ENCODE measurements around the gene NT5DC1.

The NT5DC1 gene

GRCh38 chr6:116133453-116133852 is 32.8 kb downstream of the NT5DC1 start:
- in situ Hi-C loops (cut with MboI; ENCODE audit: low sequenced_read_pairs), result no loop called here

GRCh38 chr6:116136373-116136772 is 35.7 kb downstream of the NT5DC1 start:
- in situ Hi-C loops (cut with MboI; ENCODE audit: low sequenced_read_pairs), result no loop called here

DNA sequence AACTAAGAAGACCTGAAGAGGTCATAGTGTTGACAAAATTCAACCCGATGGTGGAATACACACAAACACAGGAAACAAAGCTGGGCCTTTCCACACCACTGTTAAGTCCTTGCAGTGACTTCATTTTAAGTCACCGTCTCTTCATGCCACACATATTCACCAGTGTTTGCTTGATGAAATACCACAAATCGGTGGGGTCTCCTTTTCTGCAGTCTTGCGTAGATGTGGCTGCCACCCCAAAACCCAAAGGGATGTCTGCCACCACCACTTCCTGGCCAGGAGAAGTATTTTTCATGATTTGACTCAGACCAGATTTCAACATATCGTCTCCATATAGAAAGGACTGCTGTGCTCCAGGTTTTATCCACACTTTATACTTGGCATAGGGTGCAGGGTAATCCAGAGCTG is 36.3 kb downstream of the NT5DC1 start:
- in situ Hi-C loops (cut with MboI; ENCODE audit: low sequenced_read_pairs), result no loop called here

GRCh38 chr6:116139917-116140316 is 39.3 kb downstream of the NT5DC1 start:
- in situ Hi-C loops (cut with MboI; ENCODE audit: low sequenced_read_pairs), result no loop called here

DNA sequence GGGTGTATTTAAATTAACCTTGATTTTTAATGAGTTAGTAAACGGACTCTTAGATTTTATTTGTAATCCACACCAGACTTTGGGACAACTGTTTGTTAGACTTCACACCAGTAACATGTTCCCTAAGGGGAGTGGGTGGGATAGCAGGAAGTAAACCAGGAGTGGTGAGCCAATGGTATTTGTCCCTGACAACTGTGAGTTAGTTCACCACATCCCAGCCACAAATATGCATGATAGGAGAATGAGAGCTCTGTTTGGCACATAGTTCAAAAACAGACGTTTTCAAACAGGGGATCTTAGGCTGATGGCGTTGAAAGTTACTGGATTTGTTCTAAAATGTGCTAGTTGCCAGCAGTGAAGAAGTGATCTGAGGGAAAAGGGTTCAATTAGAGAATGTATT is 44.0 kb downstream of the NT5DC1 start:
- in situ Hi-C loops (cut with MboI; ENCODE audit: low sequenced_read_pairs), result no loop called here

DNA sequence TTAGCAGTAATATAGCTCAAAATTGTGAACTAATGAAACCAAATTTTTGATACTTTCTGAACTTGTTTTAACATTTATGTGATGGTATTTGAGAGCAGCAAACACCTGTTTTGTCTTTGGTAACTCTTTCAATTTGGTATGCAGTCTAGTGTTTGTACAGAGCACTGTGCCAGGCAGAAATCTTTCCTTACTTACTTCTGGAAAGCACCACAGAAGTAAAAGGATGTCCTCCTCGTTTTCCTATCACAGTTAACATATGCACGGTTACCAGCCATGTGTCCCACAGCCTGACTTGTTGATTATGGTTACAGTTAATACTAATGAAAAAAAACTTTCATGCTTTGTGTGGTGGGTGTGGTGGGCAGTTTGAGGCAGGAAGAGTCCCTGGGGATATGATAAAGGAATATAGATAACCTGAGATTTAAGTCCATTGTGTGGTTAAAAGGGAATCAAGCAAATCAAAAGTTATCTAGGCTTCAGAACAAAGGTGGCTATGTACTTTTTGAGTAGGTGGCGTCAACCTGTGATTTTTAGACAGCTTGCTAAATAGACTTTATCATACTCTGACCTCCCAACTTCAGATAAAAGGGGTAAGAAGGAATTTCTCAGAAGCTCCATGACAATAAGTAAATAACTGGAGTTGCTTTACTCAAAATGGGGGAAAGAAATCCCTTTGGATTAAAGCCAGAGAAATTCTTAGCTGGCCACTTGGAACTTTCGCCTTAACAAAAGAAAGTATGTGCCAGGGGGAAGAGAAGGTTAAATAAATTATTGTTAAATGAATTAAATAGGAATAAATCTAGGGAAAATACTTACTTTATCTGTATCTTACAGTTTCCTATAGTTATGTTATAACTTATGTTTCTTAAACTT is 45.4 kb downstream of the NT5DC1 start:
- in situ Hi-C loops (cut with MboI; ENCODE audit: low sequenced_read_pairs), result no loop called here

DNA sequence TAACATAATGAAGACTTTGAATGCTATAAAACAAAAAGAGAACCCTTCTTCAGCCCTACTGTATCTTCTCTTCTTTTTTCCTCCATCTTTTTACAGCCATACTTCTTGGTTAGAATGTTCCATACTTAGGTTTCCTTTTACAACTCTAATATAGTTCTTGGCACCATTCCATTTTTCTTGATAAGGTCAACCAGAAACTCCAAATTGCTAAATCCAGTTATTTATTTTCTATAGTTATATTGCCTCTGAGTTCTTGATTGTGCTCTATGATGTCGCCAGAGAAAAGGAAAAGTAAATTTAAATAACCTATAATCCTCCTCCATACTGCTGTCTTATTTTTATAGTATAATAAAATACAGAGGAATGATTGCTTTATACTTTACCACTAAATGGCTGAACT is 52.0 kb downstream of the NT5DC1 start:
- in situ Hi-C loops (cut with MboI; ENCODE audit: low sequenced_read_pairs), result no loop called here

GRCh38 chr6:116154887-116155286 is 54.2 kb downstream of the NT5DC1 start:
- in situ Hi-C loops (cut with MboI; ENCODE audit: low sequenced_read_pairs), result no loop called here

DNA sequence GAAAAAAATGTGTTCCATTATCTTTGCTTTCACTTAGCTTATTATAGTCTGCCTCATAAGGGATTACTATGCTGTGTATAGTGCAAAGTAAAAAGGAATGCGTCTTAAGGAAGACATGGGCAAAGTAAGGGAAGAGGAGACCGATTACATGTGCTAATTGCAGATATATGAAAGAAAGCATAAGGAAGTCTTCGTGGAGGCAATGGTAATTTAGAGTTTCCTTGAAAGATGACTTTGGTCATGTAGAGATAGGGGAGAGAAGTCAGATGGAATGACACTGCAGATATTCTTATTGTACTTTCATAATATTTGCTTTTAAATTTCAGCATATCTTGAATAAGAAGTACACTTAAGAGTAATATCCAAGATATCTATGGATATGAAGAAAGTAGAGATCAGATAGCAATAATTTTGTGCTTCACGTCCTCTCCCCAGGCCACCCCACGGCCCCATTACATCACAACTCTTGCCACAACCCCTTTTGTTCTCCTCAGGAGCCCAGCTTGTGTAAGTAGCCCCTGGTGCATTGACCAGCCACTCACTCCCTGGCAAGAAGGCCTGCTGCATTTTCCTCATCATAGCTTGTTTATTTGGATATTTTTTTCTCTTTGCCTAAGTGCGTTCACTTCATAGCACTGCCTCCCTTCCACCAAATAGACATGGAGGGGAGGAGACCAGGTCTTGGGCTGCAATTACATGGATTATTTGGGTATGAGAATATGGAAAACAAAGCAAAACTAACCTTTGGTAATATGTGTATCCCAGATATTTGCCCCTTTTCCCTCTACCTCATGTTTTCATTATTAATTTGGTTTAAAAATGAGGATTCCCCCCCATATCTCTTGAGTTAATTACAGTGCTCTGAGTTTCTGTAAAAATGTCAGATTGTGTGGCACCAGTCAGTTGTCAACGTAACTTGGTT is 56.0 kb downstream of the NT5DC1 start:
- in situ Hi-C loops (cut with MboI; ENCODE audit: low sequenced_read_pairs), result no loop called here

DNA sequence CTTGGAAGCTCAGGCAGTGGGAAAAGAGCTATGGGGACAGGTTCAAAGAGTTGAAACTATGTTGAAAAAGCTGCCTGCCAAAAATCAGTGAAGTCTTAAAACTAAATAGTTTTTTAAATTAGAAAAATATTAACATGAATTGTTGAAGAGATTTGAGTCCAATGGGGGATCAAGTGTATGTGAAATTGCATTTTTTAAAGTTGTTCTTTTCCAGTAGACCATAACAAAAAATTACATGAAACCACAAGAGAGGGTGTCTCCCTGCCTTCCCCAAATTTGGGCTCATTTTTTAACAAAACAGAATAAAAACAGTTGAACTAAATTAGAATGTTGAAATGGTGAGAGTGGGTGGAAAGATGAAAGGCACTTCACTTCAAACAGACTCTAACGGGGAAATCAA is 56.7 kb downstream of the NT5DC1 start:
- in situ Hi-C loops (cut with MboI; ENCODE audit: low sequenced_read_pairs), result no loop called here

- in situ Hi-C loops (cut with MboI; ENCODE audit: low sequenced_read_pairs), result no loop called here
Observed at GRCh38 chr6:116158641-116159040, 58.0 kb downstream of the NT5DC1 start.

- in situ Hi-C loops (cut with MboI; ENCODE audit: low sequenced_read_pairs), result no loop called here
Observed at GRCh38 chr6:116159782-116160524, 59.3 kb downstream of the NT5DC1 start.

GRCh38 chr6:116165596-116165995 is 64.9 kb downstream of the NT5DC1 start:
- in situ Hi-C loops (cut with MboI; ENCODE audit: low sequenced_read_pairs), result no loop called here

DNA sequence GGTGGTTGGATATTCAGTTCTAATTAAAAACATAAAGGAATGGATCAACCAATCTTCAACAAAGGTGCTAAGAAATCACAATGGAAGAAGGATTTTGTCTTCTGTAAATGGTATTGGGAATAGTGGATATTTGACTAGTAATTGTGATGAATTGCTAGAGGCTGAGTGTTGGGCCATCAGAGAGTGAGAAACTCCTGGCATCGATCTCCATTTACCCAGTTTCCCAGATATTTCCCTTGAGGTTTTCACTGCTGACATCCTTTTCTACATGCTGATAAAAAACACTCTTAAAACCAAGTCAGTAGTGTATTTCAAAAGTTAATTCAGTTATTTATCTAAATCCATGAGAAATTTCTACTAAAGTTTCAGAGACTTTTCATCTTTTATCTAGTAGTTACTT is 65.7 kb downstream of the NT5DC1 start:
- in situ Hi-C loops (cut with MboI; ENCODE audit: low sequenced_read_pairs), result no loop called here

DNA sequence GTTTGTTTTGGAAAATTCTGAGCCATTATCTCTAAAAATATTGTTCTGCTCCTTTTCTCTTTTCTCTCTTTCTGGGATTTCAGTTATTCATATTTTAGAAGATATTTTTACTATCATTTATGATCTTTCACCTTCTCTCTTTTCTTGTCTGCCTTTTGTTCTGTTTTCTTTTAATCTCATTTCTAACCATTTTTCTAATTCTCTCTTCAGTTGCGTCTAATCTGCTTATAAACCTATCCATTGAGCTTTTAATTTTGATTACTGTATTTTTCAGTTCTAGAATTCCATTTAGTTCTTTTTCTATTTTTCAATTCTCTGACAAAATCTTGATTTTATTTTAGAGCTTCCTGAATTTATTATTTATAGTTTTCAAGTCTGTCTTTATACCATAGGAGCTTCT is 67.5 kb downstream of the NT5DC1 start:
- in situ Hi-C loops (cut with MboI; ENCODE audit: low sequenced_read_pairs), result no loop called here

DNA sequence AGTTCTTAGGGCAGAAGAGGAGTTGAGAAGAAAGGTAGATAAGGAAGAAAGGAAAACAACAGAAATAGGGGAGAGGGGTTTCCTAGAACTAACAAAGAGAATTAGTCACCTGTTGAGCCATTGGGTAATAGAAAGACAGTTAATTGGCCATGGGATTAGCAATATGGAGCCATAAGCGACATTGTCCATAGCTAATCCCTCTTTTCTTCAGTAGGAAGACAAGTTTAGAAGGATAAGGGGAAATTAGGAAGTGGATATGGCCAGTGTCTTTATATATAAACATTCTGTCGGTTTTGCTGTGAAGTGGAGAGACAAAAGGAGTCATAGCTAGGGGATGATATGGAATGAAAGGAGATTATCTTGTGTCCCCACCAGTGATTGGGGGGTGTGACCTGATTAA is 69.2 kb downstream of the NT5DC1 start:
- in situ Hi-C loops (cut with MboI; ENCODE audit: low sequenced_read_pairs), result no loop called here

DNA sequence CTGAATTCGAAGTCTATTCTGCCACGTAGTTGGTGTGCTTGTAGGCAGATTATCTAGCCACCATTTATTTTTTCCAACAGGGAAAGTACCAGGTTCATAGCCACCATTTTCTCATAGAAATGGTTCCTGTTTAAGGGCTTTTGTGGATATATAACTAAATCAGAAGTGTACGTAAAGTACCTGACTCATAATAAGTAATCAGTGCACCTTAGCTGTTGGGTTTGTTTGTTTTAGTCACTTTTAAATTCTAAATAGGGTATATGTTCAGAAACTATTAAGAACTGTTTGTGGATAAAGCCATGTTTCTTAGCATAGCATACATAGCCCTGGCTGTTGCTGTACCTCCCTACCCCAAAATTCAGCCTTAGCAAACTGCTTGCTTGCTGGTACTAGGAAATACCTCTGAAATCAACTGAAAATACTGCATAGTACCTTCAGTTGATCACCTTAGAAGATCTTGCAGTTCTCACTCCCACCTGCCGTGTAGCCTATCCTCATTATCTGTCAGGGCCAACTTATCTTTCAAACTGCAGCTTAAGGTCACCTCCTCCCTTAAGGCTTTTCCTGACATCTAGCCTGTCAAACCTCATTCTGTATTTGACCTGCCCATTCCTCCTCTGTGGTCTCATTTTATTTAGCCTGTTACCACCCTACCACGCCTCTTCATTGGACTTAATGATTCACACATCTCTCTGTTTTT is 69.9 kb downstream of the NT5DC1 start:
- in situ Hi-C loops (cut with MboI; ENCODE audit: low sequenced_read_pairs), result no loop called here

- in situ Hi-C loops (cut with MboI; ENCODE audit: low sequenced_read_pairs), result no loop called here
Observed at GRCh38 chr6:116173928-116174327, 73.3 kb downstream of the NT5DC1 start.

DNA sequence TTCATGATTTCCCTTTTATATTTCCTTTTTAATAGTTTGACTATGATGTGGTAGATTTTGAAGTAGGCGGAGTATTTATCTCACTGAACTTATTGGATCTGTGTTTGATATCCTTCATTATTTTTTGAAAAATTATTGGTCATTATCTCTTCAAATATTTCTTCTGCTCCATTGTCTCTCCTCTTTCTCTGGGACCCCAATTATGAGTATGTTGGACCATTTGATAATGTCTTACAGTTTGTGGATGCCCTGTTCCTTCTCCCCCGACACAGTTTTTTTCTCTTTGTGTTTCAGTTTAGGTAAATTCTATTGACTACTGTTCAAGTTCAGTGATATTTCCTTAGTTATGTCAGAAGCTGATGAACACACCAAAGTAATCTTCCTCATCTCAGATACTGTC is 74.7 kb downstream of the NT5DC1 start:
- in situ Hi-C loops (cut with MboI; ENCODE audit: low sequenced_read_pairs), result no loop called here

- in situ Hi-C loops (cut with MboI; ENCODE audit: low sequenced_read_pairs), result no loop called here
Observed at GRCh38 chr6:116176596-116176995, 75.9 kb downstream of the NT5DC1 start.

DNA sequence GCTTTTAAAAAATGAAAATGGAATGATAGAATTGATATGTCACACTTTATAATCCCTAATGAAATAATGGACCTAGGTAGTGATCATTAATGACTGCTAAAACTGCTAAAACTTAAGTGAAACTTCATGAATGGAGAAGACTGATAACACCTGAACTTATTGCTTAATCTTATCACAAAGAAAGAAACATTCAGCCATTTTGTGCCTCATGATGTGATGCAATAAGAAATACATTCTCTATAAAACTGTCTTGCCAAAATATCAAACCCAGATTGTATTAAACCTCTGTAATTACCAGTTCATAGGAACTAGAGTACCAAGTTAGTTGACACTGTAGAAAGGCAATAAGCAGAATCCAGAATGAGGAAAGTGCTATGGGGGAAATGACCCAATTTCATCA is 79.7 kb downstream of the NT5DC1 start:
- in situ Hi-C loops (cut with MboI; ENCODE audit: low sequenced_read_pairs), result no loop called here

Measured in HL-60/S4 (cell line).